ENCODE data around the gene CFAP97D1. TPM values are rescaled to one million over a fixed set of nuclear protein-coding genes. Genes with fewer than 3 reads are reported as not detected.

The CFAP97D1 gene
- total RNA-seq, 1 donor from 2014 or later = not detected

GRCh38 chr17:43830510-43831140 is 50.4 kb downstream of the CFAP97D1 start:
- DNase-seq (ENCODE audit: low read depth) = no peak
- H3K36me3 ChIP-seq (ENCODE audit: control insufficient read depth, insufficient read depth, low read length) = peaks cover 23% of the 10 kb centered on the region

DNA sequence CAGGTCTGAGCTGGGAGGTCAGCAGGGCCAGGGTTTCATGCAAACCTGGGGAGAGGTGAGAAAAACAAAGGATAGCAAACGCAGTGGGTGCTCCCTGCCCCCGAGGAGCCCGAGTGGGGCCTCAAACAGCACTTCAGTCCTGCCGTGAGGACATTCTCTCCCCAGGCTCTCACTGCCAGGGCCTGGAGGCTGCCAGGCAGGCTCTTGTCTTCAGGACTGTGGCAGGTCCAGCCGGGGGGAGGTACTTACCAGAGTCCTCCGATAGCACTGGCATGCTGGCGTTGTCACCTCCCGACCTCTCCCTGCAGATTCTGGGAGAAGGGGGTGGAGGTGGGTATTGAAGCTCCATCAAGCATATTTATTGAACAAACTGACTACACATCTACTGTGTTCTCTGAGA is 51.4 kb downstream of the CFAP97D1 start:
- Histone ChIP-seq H3K27me3 (ENCODE audit: control insufficient read depth, insufficient read depth, low read length) (no peaks in the 10 kb centered on the region), H3K36me3 (ENCODE audit: control insufficient read depth, insufficient read depth, low read length) (peaks cover 17% of the 10 kb centered on the region), H3K4me3 (ENCODE audit: low read depth, low read length) (no peak overlapping the region)
- no peak for TF ChIP-seq CTCF (IDR thresholded peaks at IDR 0.05; ENCODE audit: insufficient read depth, low read length, severe bottlenecking)
- FAIRE-seq (no peak), DNase-seq (ENCODE audit: low read depth) (no peak)

More at GRCh38 chr17:43830510-43831140, 50.4 kb downstream of the CFAP97D1 start:
- FAIRE-seq = no peak
- Histone ChIP-seq H3K4me3 (ENCODE audit: low read depth, low read length) (no peak overlapping the region), H3K27me3 (ENCODE audit: control insufficient read depth, insufficient read depth, low read length) (no peaks in the 10 kb centered on the region)
- TF ChIP-seq CTCF (IDR thresholded peaks at IDR 0.05; ENCODE audit: insufficient read depth, low read length, severe bottlenecking) = no peak

GRCh38 chr17:43832168-43832975 is 52.1 kb downstream of the CFAP97D1 start:
- TF ChIP-seq CTCF (IDR thresholded peaks at IDR 0.05; ENCODE audit: insufficient read depth, low read length, severe bottlenecking) = no peak
- no peak for FAIRE-seq
- H3K4me3 ChIP-seq (ENCODE audit: low read depth, low read length) = peak overlapping the region; percentile 54
- no peaks in the 10 kb centered on the region for H3K27me3 ChIP-seq (ENCODE audit: control insufficient read depth, insufficient read depth, low read length)
- peak; percentile 73 for DNase-seq (ENCODE audit: low read depth)
- peaks cover 17% of the 10 kb centered on the region for H3K36me3 ChIP-seq (ENCODE audit: control insufficient read depth, insufficient read depth, low read length)

GRCh38 chr17:43832976-43833829 is 53.0 kb downstream of the CFAP97D1 start, which contains the start of gene MPP3:
Gene MPP3 (minus strand): TSS chr17:43833146. CDS start chr17:43831906, 1,240 bp downstream.
- H3K36me3 ChIP-seq (ENCODE audit: control insufficient read depth, insufficient read depth, low read length) = peaks cover 15% of the 10 kb centered on the region
- H3K27me3 ChIP-seq (ENCODE audit: control insufficient read depth, insufficient read depth, low read length) = no peaks in the 10 kb centered on the region
- FAIRE-seq (no peak), DNase-seq (ENCODE audit: low read depth) (peak; percentile 45)
- H3K4me3 ChIP-seq (ENCODE audit: low read depth, low read length) = peak within 1 kb of the TSS; percentile 54
- TF ChIP-seq CTCF (IDR thresholded peaks at IDR 0.05; ENCODE audit: insufficient read depth, low read length, severe bottlenecking) = no peak

DNA sequence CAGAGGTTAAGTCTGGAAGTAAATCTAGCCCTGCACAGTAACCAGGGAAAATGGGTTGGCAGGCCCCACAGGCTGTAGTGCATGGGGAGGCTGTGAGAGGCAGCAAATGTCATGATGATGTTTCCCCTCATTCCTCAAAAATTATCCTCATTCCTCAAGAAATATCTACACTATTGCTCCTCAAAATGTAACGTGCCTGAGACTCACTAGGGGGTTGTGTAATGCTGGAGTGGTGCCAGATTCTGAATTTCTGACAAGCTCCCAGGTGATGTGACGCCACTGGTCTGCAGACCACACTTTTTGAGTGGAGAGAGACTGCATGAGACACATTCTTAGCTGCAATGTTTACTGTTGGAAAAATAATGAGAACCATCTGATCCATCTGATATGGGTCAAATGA is 53.9 kb downstream of the CFAP97D1 start:
- Histone ChIP-seq H3K36me3 (ENCODE audit: control insufficient read depth, insufficient read depth, low read length) (peaks cover 10% of the 10 kb centered on the region), H3K4me3 (ENCODE audit: low read depth, low read length) (no peak overlapping the region), H3K27me3 (ENCODE audit: control insufficient read depth, insufficient read depth, low read length) (no peaks in the 10 kb centered on the region)
- DNase-seq (ENCODE audit: low read depth) = peak; percentile 58
- TF ChIP-seq CTCF (IDR thresholded peaks at IDR 0.05; ENCODE audit: insufficient read depth, low read length, severe bottlenecking) = no peak
- FAIRE-seq = no peak

Other genes with a start within 250 kb of the CFAP97D1 start
- 1.4 and 3.2 TPM in 2 replicates for gene ETV4, start 234.1 kb upstream of the CFAP97D1 start, total RNA-seq
- gene MEOX1, start 118.5 kb upstream of the CFAP97D1 start, total RNA-seq = not detected in 2 replicates
- not detected in 2 replicates for gene SOST, start 21.6 kb upstream of the CFAP97D1 start, total RNA-seq
- 36.9 and 37.8 TPM in 2 replicates for gene DUSP3, start 1.5 kb upstream of the CFAP97D1 start, total RNA-seq
- gene MPP3, start 52.7 kb downstream of the CFAP97D1 start, total RNA-seq = 7.2 and 9.7 TPM in 2 replicates
- gene CD300LG, start 66.7 kb downstream of the CFAP97D1 start, total RNA-seq = not detected in 2 replicates
- gene MPP2, start 127.1 kb downstream of the CFAP97D1 start, total RNA-seq = 0.13 and 0.26 TPM in 2 replicates
- not detected in 2 replicates for gene PPY, start 162.0 kb downstream of the CFAP97D1 start, total RNA-seq
- 0.26 and 0.79 TPM in 2 replicates for gene PYY, start 173.5 kb downstream of the CFAP97D1 start, total RNA-seq
- gene NAGS, start 224.2 kb downstream of the CFAP97D1 start, total RNA-seq = 17.8 and 25.3 TPM in 2 replicates
- 64.3 and 85.6 TPM in 2 replicates for gene TMEM101, start 234.5 kb downstream of the CFAP97D1 start, total RNA-seq

All from bronchial epithelial cell (primary cell).